Dedifferentiated amniotic fluid mesenchymal stem cell (primary cell): ENCODE results near the gene TCAP.

ENCODE experiments used
- DNase-seq: peaks from one replicate; pipeline ENCODE4 v3.0.0-alpha.2; 2016; ENCODE audit errors: extremely low spot score

TCAP gene

GRCh38 chr17:39628655-39629493 lies 36.3 kb upstream of the TCAP start:
- no peak for DNase-seq

GRCh38 chr17:39629494-39629880 lies 35.7 kb upstream of the TCAP start:
- DNase-seq, result no peak

GRCh38 chr17:39629898-39630297 lies 35.3 kb upstream of the TCAP start:
- no peak for DNase-seq

GRCh38 chr17:39631403-39631802 lies 33.7 kb upstream of the TCAP start:
- DNase-seq, result no peak

- DNase-seq, result no peak
Observed at GRCh38 chr17:39632153-39632941, 32.8 kb upstream of the TCAP start.

GRCh38 chr17:39633570-39634183 lies 31.5 kb upstream of the TCAP start:
- no peak for DNase-seq

GRCh38 chr17:39634384-39634871 lies 30.7 kb upstream of the TCAP start:
- DNase-seq, result peak; percentile 63

GRCh38 chr17:39635614-39636176 lies 29.5 kb upstream of the TCAP start:
- no peak for DNase-seq

GRCh38 chr17:39636587-39636926 lies 28.6 kb upstream of the TCAP start:
- no peak for DNase-seq

GRCh38 chr17:39636927-39637736 lies 28.0 kb upstream of the TCAP start, which contains the start of gene STARD3:
Gene STARD3 (plus strand): TSS chr17:39637144. CDS start chr17:39653532, 16,388 bp downstream.
- DNase-seq, result peak; percentile 82

- DNase-seq, result no peak
Observed at GRCh38 chr17:39638317-39638716, 26.8 kb upstream of the TCAP start.

- no peak for DNase-seq
Observed at GRCh38 chr17:39639043-39639442, 26.1 kb upstream of the TCAP start.

GRCh38 chr17:39639566-39640458 lies 25.3 kb upstream of the TCAP start:
- DNase-seq, result no peak

GRCh38 chr17:39640591-39641031 lies 24.5 kb upstream of the TCAP start:
- no peak for DNase-seq

- no peak for DNase-seq
Observed at GRCh38 chr17:39641097-39641496, 24.1 kb upstream of the TCAP start.

- DNase-seq, result no peak
Observed at GRCh38 chr17:39641883-39642282, 23.3 kb upstream of the TCAP start.

- no peak for DNase-seq
Observed at GRCh38 chr17:39642291-39643074, 22.7 kb upstream of the TCAP start.

- no peak for DNase-seq
Observed at GRCh38 chr17:39643271-39643670, 21.9 kb upstream of the TCAP start.

- no peak for DNase-seq
Observed at GRCh38 chr17:39647256-39647655, 17.9 kb upstream of the TCAP start.
